ENCODE measurements around the gene PTGDR. TPM values are rescaled to one million over a fixed set of nuclear protein-coding genes. Genes with fewer than 3 reads are reported as not detected.

PTGDR gene
- total and polyA plus RNA-seq, 12 donors = 0.17 to 1.9 (median 0.47) TPM

- WGBS, 2 donors = 1 to 3% methylated on average over 63 of the region's 63 CpGs
- Histone ChIP-seq H3K4me3 (peak overlapping the region; percentile 29 to 74 (median 57)), H3K4me1 (peaks cover 2 to 90% (median 15%) of the 10 kb centered on the region in 9 donors), H3K9me3 (no peaks in the 10 kb centered on the region), H3K27ac (peak overlapping the region in 4 of 10 donors; percentile 31 to 92 (median 36)), H3K36me3 (no peaks in the 10 kb centered on the region), H3K27me3 (peaks cover 0 to 46% (median 39%) of the 10 kb centered on the region in 7 donors)
- intact Hi-C loops (cut with DNase I) = loop anchor here in 1 of 10 donors (10.0 kb wide), 1 partner anchor 90 kb away; no protein-coding TSS in a partner anchor
- TF ChIP-seq CTCF (IDR thresholded peaks at IDR 0.05) = no peak
- DNase-seq = peak in 1 of 2 donors; percentile 23
- peak; percentile 9 to 45 (median 28) for ATAC-seq
These were observed 47.3 kb downstream of the PTGDR start for GRCh38 chr14:52314595-52315354.

- peaks cover 0 to 46% (median 39%) of the 10 kb centered on the region in 7 donors for H3K27me3 ChIP-seq
- DNase-seq (no peak), ATAC-seq (peak in 2 of 8 donors; percentile 15 to 17)
- no peaks in the 10 kb centered on the region for H3K9me3 ChIP-seq
- intact Hi-C loops (cut with DNase I) = loop anchor here in 1 of 10 donors (10.0 kb wide), 1 partner anchor 89 kb away; no protein-coding TSS in a partner anchor
- H3K27ac ChIP-seq = peak overlapping the region in 1 of 10 donors; percentile 92
- peaks cover 2 to 87% (median 15%) of the 10 kb centered on the region in 9 donors for H3K4me1 ChIP-seq
- H3K36me3 ChIP-seq = no peaks in the 10 kb centered on the region
- H3K4me3 ChIP-seq = peak overlapping the region in 8 of 10 donors; percentile 44 to 74 (median 60)
- WGBS, 2 donors = 27 to 36% methylated on average over 11 of the region's 11 CpGs
- TF ChIP-seq CTCF (IDR thresholded peaks at IDR 0.05) = no peak
These were observed 47.8 kb downstream of the PTGDR start for GRCh38 chr14:52315355-52315718.

- no peak for TF ChIP-seq CTCF (IDR thresholded peaks at IDR 0.05)
- H3K27ac ChIP-seq = peak overlapping the region in 1 of 10 donors; percentile 92
- peaks cover 0 to 40% (median 28%) of the 10 kb centered on the region in 7 donors for H3K27me3 ChIP-seq
- ATAC-seq (no peak), DNase-seq (no peak)
- WGBS, 2 donors = 79 to 85% methylated on average over 2 of the region's 2 CpGs
- peak overlapping the region in 1 of 10 donors; percentile 74 for H3K4me3 ChIP-seq
- H3K9me3 ChIP-seq = peaks cover 0 to 26% (median 10%) of the 10 kb centered on the region in 11 donors
- intact Hi-C loops (cut with DNase I) = loop anchor here in 1 of 10 donors (10.0 kb wide), 1 partner anchor 87 kb away; no protein-coding TSS in a partner anchor
- peaks cover 2 to 63% (median 15%) of the 10 kb centered on the region in 9 donors for H3K4me1 ChIP-seq
- H3K36me3 ChIP-seq = no peaks in the 10 kb centered on the region
These were observed 50.6 kb downstream of the PTGDR start for GRCh38 chr14:52318062-52318461.

GRCh38 chr14:52318826-52319645 is 51.5 kb downstream of the PTGDR start:
- H3K36me3 ChIP-seq = no peaks in the 10 kb centered on the region
- no peak for TF ChIP-seq CTCF (IDR thresholded peaks at IDR 0.05)
- intact Hi-C loops (cut with DNase I) = loop anchor here in 1 of 10 donors (10.0 kb wide), 1 partner anchor 86 kb away; no protein-coding TSS in a partner anchor
- peaks cover 0 to 54% (median 11%) of the 10 kb centered on the region in 9 donors for H3K4me1 ChIP-seq
- peaks cover 0 to 32% (median 18%) of the 10 kb centered on the region in 7 donors for H3K27me3 ChIP-seq
- DNase-seq = no peak
- peak overlapping the region in 1 of 10 donors; percentile 67 for H3K27ac ChIP-seq
- 68 to 77% methylated on average over 5 of the region's 5 CpGs for WGBS, 2 donors
- peaks cover 0 to 32% (median 10%) of the 10 kb centered on the region in 11 donors for H3K9me3 ChIP-seq
- no peak for ATAC-seq
- peak overlapping the region in 1 of 10 donors; percentile 74 for H3K4me3 ChIP-seq
